ENCODE measurements around the gene CYBRD1.

GRCh38 chr2:171513719-171514160 is 8.5 kb upstream of the CYBRD1 start:
- TF ChIP-seq CTCF (optimal IDR thresholded peaks at IDR 0.05 in 1 of 3, IDR thresholded peaks at IDR 0.05 in 1 of 3, conservative IDR thresholded peaks at IDR 0.05 in 1 of 3; ENCODE audit: extremely low read depth in 1 of 3, insufficient read depth in 2 of 3, low read length in 3 of 3) (no peak), EZH2 (IDR thresholded peaks at IDR 0.05; ENCODE audit: low read length) (no peak)
